NCI-H526 treated with DMSO at 0.1 percent for 48 hours (cell line): Measurements from ENCODE around the gene UNC5B.
"Not testable (repeated sequence)": the region's sequence is repeated elsewhere in the genome, so short reads cannot be mapped to it uniquely, and the experiment has no call there.

Experiments used
- DNase-seq: peaks from one replicate; lab custom pipeline; 2025; lab: John Stamatoyannopoulos, UW

Gene UNC5B

GRCh38 chr10:71284544-71285179 is 72.3 kb downstream of the UNC5B start:
- DNase-seq: no peak

GRCh38 chr10:71285180-71285545 is 72.8 kb downstream of the UNC5B start:
- no peak for DNase-seq

GRCh38 chr10:71285986-71286385 is 73.6 kb downstream of the UNC5B start:
- no peak for DNase-seq

- no peak for DNase-seq
Observed at GRCh38 chr10:71286521-71287294, 74.3 kb downstream of the UNC5B start.

- DNase-seq: no peak
Observed at GRCh38 chr10:71287456-71287855, 75.1 kb downstream of the UNC5B start.

DNA sequence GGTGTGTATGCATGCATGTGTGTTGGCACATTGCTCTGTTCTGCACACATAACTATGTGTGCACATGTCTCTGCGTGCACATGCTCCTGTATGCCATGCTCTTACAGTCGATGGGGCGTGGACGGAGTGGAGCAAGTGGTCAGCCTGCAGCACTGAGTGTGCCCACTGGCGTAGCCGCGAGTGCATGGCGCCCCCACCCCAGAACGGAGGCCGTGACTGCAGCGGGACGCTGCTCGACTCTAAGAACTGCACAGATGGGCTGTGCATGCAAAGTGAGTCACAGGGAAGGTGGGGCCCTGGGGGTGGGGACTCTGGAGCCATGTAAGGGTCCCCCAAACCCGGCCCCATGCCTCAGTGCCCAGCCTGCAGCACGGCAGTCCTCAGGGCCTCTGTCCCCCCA is 76.1 kb downstream of the UNC5B start:
- DNase-seq: no peak

DNA sequence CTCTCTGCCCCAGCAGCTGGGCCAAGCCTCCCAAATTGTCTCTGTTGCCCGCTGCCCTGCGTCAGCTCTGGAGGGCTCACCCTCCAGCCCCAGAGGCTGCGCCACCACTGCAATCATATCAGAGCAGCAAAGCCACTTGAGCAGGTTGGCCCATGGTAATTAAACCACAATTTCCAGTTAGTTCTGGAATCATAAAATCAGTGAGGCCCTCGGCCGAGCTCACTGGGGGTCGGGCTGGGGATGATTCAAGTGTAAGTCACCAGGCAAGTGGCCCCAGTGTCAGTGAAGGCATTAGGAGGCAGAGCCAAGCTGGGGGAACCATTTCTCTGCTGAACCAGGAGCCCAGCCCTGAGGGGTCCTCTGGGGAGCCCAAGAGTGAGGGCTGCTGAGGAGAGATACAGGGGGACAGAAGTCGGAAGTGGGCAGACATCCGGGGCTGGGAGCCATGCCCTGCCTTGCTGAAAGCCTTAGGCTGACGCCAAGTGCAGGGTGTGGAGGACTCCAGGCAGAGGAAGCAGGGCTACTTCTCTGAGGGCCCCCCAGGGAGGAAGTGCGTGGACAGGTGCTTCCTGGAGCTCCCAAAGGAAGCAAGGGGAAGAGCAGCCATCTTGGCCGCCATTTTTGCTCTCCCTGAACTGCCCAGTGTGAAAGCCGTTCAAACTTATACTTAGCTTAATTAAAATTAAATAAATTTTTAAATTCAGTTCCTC is 77.2 kb downstream of the UNC5B start:
- DNase-seq: no peak

DNA sequence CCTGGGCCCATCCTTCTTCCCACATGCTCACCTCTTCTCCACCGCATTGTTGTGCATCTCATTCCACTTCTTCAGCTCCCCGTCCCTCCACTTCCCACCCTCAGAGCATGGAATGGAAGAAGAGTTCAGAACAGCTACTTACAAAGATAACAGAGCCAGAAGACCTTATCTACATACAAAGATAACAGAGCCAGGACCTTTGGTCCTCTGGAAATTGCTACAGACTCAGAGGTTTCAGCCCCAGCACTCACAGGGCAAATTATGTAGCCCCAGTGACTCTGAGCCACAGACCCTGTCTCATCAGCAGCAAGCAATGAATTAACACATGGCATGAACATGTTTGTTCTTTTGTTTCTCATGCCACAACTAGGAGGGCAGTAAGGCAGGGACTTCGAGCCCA is 78.0 kb downstream of the UNC5B start:
- DNase-seq: no peak

DNA sequence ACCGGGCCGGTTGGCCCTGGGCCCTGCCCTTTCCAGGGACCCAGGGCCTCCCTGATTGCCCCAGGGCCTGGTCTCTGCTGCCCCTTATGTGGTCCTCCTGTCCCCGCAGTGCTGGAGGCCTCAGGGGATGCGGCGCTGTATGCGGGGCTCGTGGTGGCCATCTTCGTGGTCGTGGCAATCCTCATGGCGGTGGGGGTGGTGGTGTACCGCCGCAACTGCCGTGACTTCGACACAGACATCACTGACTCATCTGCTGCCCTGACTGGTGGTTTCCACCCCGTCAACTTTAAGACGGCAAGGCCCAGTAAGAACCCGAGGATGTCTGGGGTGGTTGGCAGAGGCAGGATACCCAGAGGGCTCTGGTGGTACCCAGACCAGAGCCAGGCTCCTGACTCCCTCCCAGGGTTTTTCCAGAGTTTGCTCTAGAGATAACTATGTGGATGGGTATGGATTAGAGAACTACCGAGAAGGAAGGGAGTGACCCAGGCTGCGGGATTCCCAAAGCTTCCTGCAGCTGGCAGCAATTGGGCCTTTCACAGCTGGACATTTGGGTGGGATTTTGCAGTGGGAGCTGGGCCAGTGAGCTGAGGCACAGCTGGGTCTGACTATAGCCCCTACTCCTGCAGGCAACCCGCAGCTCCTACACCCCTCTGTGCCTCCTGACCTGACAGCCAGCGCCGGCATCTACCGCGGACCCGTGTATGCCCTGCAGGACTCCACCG is 78.6 kb downstream of the UNC5B start:
- no peak for DNase-seq

DNA sequence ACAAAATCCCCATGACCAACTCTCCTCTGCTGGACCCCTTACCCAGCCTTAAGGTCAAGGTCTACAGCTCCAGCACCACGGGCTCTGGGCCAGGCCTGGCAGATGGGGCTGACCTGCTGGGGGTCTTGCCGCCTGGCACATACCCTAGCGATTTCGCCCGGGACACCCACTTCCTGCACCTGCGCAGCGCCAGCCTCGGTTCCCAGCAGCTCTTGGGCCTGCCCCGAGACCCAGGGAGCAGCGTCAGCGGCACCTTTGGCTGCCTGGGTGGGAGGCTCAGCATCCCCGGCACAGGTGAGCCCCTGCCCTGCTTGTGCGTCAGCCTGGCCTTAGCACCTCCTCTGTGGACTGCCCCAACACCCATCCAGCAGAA is 79.1 kb downstream of the UNC5B start:
- DNase-seq: no peak

DNA sequence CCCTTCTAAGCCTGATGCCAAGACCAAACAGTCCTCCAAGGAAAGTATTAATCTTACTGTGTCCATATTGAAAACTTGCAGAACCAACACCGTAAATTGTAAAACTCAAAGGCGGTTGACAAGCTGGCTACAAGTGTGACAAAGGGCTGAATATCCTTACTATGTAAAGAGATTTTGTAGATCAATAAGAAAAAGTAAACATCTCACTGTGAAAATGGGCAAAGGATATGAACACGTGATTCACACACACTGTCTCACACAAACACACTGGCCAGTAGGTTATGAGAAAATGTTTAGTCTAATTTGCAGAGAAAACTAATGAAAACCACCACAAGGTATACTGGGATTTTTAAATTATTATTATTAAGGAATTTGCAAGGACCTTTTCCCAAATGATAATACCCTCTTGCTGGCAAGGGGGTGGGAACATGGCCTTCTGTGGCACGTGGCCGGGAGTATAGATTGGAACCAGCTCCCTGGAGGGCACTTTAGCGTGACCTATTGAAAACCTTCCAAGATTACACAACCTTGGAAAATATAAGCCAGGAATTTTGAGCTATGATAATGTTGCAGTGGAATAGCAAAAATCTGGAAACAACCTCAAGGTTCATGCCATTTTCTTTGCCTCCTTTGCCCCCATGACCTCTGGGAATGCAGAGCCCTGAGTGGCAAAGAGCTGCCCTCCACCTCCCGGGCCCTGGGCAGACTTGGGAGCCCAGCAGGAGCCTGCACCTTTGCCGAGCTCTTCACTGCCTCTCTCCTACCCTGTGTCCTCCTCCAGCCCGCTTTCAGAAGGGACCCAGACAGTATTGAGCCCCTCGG is 80.5 kb downstream of the UNC5B start:
- DNase-seq: no peak

DNA sequence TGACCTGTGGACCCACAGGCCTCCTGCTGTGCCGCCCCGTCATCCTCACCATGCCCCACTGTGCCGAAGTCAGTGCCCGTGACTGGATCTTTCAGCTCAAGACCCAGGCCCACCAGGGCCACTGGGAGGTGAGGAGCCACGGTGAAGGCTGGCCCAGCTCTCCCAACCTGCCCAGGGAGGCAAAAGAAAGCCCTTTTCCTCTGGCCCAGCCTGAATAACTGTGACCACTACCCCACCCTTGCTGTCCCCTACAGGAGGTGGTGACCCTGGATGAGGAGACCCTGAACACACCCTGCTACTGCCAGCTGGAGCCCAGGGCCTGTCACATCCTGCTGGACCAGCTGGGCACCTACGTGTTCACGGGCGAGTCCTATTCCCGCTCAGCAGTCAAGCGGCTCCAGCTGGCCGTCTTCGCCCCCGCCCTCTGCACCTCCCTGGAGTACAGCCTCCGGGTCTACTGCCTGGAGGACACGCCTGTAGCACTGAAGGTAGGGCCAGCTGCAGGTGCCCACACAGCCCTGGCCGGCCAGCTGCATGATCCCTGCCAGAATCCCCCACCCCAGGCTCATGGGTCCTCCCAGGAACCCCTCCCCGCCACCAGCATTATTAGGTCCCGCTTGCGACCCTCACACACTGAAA is 81.2 kb downstream of the UNC5B start:
- no peak for DNase-seq

GRCh38 chr10:71294091-71294561 is 81.8 kb downstream of the UNC5B start:
- no peak for DNase-seq

DNA sequence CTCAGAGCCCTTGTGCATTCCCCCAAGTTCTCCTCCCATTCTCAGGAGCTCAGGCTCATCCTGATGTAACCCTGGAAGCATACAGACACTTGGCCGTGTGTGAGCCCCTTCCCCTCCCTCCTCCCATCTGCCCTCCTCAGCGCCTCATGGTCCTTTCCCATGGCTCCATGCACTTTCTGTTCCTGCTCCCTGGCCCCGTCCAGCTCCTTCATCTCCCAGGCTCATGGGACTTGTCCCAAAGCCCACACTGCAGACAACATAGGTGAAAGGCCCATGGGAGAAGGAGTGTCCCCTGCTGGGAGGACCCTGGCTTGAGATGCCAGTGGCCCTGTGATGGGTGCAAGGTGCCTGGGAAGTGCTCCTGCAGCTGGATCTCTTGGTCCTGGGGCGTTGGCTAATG is 82.5 kb downstream of the UNC5B start:
- no peak for DNase-seq

GRCh38 chr10:71295641-71296040 is 83.3 kb downstream of the UNC5B start:
- no peak for DNase-seq

DNA sequence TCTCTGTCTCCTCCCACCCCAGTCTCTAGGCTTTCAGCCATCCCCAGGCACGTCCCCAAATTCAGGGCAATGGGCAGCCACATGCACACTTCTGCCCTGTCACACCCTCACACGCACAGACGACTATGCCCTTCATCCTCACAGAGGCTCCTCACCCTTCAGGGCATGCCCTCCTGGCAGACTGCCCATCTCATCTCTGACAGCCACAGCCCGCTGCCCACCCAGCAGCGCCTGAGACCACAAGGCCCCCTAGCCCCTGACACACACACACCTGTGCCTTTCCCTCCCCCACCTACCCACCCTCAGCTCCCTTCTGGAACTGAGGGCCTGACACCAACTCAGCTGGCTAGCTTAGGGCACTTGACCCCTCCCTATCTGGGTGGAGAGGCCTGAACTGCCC is 83.7 kb downstream of the UNC5B start:
- no peak for DNase-seq

DNA sequence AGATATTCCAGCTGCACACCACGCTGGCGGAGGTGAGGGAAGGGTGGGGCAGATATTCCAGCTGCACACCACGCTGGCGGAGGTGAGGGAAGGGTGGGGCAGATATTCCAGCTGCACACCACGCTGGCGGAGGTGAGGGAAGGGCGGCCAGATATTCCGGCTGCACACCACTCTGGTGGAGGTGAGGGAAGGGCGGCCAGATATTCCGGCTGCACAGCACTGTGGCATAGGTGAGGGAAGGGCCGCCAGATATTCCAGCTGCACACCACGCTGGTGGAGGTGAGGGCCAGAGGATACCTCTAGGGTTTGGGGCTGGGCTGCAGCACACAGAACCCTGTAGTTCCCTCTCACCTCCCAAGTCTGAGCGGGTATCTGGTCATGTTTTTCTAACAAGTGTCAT is 84.4 kb downstream of the UNC5B start:
- not testable (repeated sequence) for DNase-seq

DNA sequence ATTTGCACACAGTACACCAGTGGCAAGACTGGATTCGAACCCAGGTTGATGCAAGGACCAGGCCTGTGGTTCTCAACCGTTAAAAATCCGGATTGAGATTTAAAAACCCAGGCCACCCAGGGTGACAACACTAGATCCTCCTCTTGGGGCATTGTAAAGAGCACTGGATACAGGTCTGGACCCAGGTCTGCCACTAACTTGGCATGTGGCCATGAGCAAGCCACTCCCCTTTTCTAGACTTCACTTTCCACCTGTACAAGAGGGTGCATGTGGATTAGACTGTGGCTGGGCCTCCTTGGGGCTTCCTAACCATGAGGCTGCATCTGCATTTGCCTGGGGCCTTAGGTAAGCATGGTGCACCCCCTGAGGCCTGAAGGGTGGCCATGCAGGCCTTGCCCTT is 85.0 kb downstream of the UNC5B start:
- no peak for DNase-seq

DNA sequence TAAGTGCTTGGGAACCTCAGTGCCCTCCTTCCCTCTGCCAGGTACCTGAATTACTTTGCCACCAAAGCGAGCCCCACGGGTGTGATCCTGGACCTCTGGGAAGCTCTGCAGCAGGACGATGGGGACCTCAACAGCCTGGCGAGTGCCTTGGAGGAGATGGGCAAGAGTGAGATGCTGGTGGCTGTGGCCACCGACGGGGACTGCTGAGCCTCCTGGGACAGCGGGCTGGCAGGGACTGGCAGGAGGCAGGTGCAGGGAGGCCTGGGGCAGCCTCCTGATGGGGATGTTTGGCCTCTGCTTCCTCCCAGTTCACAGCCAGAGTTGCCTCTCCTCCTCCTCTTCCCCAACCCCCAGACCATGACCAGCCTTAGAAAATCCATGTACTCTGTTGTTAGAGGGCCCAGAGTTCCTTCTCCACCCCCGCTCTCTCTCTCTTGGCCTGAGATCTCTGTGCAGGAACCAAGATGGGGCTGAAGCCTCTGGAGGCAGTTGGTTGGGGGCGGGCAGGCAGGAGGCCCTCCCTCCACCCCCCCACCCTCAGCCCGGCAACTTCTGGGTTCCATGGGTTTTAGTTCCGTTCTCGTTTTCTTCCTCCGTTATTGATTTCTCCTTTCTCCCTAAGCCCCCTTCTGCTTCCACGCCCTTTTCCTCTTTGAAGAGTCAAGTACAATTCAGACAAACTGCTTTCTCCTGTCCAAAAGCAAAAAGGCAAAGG is 86.9 kb downstream of the UNC5B start:
- no peak for DNase-seq

GRCh38 chr10:71300555-71301370 is 88.4 kb downstream of the UNC5B start:
- no peak for DNase-seq
